ENCODE results near the gene MORN1. TPM values are rescaled to one million over a fixed set of nuclear protein-coding genes. Genes with fewer than 3 reads are reported as not detected.

Gene MORN1
- total and polyA plus RNA-seq, 11 donors, result 2.2 to 8.2 (median 3.8) TPM

- intact Hi-C loops (cut with DNase I), result loop anchor here in 1 of 10 donors (5.0 kb wide), 1 partner anchor 262 kb away; no protein-coding TSS in a partner anchor
- TF ChIP-seq CTCF (IDR thresholded peaks at IDR 0.05) (no peak), POLR2A (IDR thresholded peaks at IDR 0.05) (no peak)
- Histone ChIP-seq H3K4me1 (peaks cover 5 to 48% (median 26%) of the 10 kb centered on the region in 12 donors), H3K27me3 (no peaks in the 10 kb centered on the region), H3K27ac (no peak overlapping the region), H3K9me3 (no peaks in the 10 kb centered on the region), H3K36me3 (peaks cover 0 to 68% (median 51%) of the 10 kb centered on the region in 9 donors), H3K4me3 (no peak overlapping the region)
- DNase-seq (no peak), ATAC-seq (no peak)
- 79 to 84% (median 82%) methylated on average over 11 of the region's 11 CpGs for WGBS, 4 donors
Measured at GRCh38 chr1:2394761-2395160, 3.4 kb upstream of the MORN1 start.

- 90 to 91% (median 91%) methylated on average over 7 of the region's 7 CpGs for WGBS, 4 donors
- Histone ChIP-seq H3K27me3 (no peaks in the 10 kb centered on the region), H3K36me3 (peaks cover 0 to 63% (median 45%) of the 10 kb centered on the region in 9 donors), H3K4me3 (no peak overlapping the region), H3K27ac (no peak overlapping the region), H3K4me1 (peaks cover 5 to 48% (median 26%) of the 10 kb centered on the region in 12 donors), H3K9me3 (no peaks in the 10 kb centered on the region)
- TF ChIP-seq CTCF (IDR thresholded peaks at IDR 0.05), result no peak
- no peak for TF ChIP-seq POLR2A (IDR thresholded peaks at IDR 0.05)
- DNase-seq (no peak), ATAC-seq (no peak)
- intact Hi-C loops (cut with DNase I), result loop anchor here in 1 of 10 donors (5.0 kb wide), 1 partner anchor 262 kb away; no protein-coding TSS in a partner anchor
Measured at GRCh38 chr1:2394220-2394619, 2.9 kb upstream of the MORN1 start.

- intact Hi-C loops (cut with DNase I), result loop anchor here in 1 of 10 donors (5.0 kb wide), 1 partner anchor 261 kb away; no protein-coding TSS in a partner anchor
- H3K36me3 ChIP-seq, result peaks cover 0 to 55% (median 38%) of the 10 kb centered on the region in 9 donors
- no peaks in the 10 kb centered on the region for H3K27me3 ChIP-seq
- DNase-seq (no peak), ATAC-seq (no peak)
- H3K27ac ChIP-seq, result no peak overlapping the region
- no peak overlapping the region for H3K4me3 ChIP-seq
- H3K4me1 ChIP-seq, result peaks cover 5 to 48% (median 26%) of the 10 kb centered on the region in 12 donors
- TF ChIP-seq CTCF (IDR thresholded peaks at IDR 0.05) (no peak), POLR2A (IDR thresholded peaks at IDR 0.05) (no peak)
- WGBS, 4 donors, result 74 to 79% (median 76%) methylated on average over 9 of the region's 9 CpGs
- no peaks in the 10 kb centered on the region for H3K9me3 ChIP-seq
Measured at GRCh38 chr1:2393471-2393877, 2.1 kb upstream of the MORN1 start.

GRCh38 chr1:2392686-2393085 lies 1.3 kb upstream of the MORN1 start:
- Histone ChIP-seq H3K4me3 (peak overlapping the region; percentile 66 to 99 (median 84)), H3K36me3 (peaks cover 0 to 47% (median 30%) of the 10 kb centered on the region in 9 donors), H3K27me3 (no peaks in the 10 kb centered on the region), H3K4me1 (peaks cover 5 to 48% (median 26%) of the 10 kb centered on the region in 12 donors), H3K9me3 (no peaks in the 10 kb centered on the region), H3K27ac (peak overlapping the region in 8 of 12 donors; percentile 74 to 93 (median 84))
- WGBS, 4 donors, result 34 to 36% (median 35%) methylated on average over 16 of the region's 16 CpGs
- no peak for ATAC-seq
- intact Hi-C loops (cut with DNase I), result loop anchor here in 1 of 10 donors (5.0 kb wide), 1 partner anchor 260 kb away; no protein-coding TSS in a partner anchor
- TF ChIP-seq POLR2A (IDR thresholded peaks at IDR 0.05) (no peak), CTCF (IDR thresholded peaks at IDR 0.05) (no peak)
- no peak for DNase-seq
